Spleen (tissue), 7 donors: ENCODE data around the gene SLC11A1.

ENCODE experiments used
- CTCF ChIP-seq, 11 experiments: fragments of 200-600 bp in 7 of 11; fragments of 450-650 bp in 4 of 11; sonication (generic) in 4 of 11; IDR thresholded peaks in 8 of 11; conservative IDR thresholded peaks in 3 of 11; 1 replicate in 7 of 11; 2 replicates in 4 of 11; pipeline versions ENCODE4 v1.4.0 to v1.8.0; 2016 to 2021; ENCODE audit warnings: antibody characterized with exemption in 11 of 11, inconsistent platforms in 4 of 11, mild to moderate bottlenecking in 1 of 11
- POLR2A ChIP-seq, 3 donors: fragments of 450-650 bp; IDR thresholded peaks; one replicate each; pipeline ENCODE4 v1.5.1; 2017; ENCODE audit warnings: antibody characterized with exemption in 3 of 3, mild to moderate bottlenecking in 1 of 3
- POLR2AphosphoS5 ChIP-seq, 3 donors: sonication (generic); formaldehyde crosslinking; IDR thresholded peaks; one replicate each; pipeline ENCODE4 v1.5.1; 2017; ENCODE audit warnings: antibody characterized with exemption in 3 of 3
- donor health status: DM: no; HTN: no; CAD: no; lungs with moderate emphysema.
- donor health status: DM: no; HTN: no; CAD: no.
- donor health status: DM: no; HTN: no; CAD: no.

GRCh38 chr2:218386505-218387368 is 4.7 kb downstream of the SLC11A1 start:
- no peak for TF ChIP-seq POLR2A (IDR thresholded peaks at IDR 0.05)
- no peak for TF ChIP-seq CTCF (IDR thresholded peaks at IDR 0.05 in 8 of 11, conservative IDR thresholded peaks at IDR 0.05 in 3 of 11)
- peak in 1 of 3 donors; percentile 61 for TF ChIP-seq POLR2AphosphoS5 (IDR thresholded peaks at IDR 0.05)
